ENCODE measurements around the gene TOP3B. TPM values are rescaled to one million over a fixed set of nuclear protein-coding genes. Genes with fewer than 3 reads are reported as not detected.
A peak's percentile ranks its signal among the peaks of the same experiment; 100 is the strongest.

The TOP3B gene
- polyA plus RNA-seq, 3 donors: 9.0 to 31.9 (median 9.5) TPM

DNA sequence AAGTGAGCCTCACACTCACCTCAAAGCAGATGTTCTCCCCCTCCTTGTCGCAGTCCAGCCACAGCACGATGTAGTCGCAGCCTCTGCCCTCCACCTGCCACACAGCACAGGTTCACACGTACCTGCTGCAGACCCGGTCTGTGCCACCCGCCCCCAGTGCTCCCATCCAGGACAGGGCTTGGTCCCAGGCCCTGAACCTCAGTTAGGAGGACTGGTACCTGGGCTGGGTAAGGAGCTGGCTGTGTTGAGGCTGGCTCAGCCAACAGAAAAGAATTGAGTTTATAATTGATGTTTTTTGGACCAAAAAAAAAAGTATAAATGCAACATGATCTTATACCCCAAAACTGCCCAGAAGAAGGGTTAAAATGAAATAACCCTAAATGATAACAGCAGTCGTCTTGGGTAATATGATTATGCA is 10.7 kb downstream of the TOP3B start:
- no peak overlapping the region for H3K4me2 ChIP-seq (replicated peaks; ENCODE audit: extremely low read depth, low read length, poor library complexity, severe bottlenecking)
- no peaks in the 10 kb centered on the region for H3K4me1 Mint-ChIP-seq
- no peak overlapping the region for H3K27ac ChIP-seq (ENCODE audit: low read depth in 1 of 2, low read length in 2 of 2)
- 100% methylated on average over 2 of the region's 7 CpGs for WGBS (ENCODE audit: insufficient coverage)
- TF ChIP-seq, protein P1, sequence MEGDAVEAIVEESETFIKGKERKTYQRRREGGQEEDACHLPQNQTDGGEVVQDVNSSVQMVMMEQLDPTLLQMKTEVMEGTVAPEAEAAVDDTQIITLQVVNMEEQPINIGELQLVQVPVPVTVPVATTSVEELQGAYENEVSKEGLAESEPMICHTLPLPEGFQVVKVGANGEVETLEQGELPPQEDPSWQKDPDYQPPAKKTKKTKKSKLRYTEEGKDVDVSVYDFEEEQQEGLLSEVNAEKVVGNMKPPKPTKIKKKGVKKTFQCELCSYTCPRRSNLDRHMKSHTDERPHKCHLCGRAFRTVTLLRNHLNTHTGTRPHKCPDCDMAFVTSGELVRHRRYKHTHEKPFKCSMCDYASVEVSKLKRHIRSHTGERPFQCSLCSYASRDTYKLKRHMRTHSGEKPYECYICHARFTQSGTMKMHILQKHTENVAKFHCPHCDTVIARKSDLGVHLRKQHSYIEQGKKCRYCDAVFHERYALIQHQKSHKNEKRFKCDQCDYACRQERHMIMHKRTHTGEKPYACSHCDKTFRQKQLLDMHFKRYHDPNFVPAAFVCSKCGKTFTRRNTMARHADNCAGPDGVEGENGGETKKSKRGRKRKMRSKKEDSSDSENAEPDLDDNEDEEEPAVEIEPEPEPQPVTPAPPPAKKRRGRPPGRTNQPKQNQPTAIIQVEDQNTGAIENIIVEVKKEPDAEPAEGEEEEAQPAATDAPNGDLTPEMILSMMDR (IDR thresholded peaks at IDR 0.05): no peak
- peaks cover 15% of the 10 kb centered on the region for H3K79me2 ChIP-seq (ENCODE audit: insufficient read depth, low read length)
- H3K27ac Mint-ChIP-seq: no peak overlapping the region
- H3K9ac ChIP-seq (ENCODE audit: insufficient read depth, low read length, poor library complexity, severe bottlenecking): no peak overlapping the region
- H3K9me3 Mint-ChIP-seq: no peaks in the 10 kb centered on the region
- H4K20me1 ChIP-seq (ENCODE audit: insufficient read depth, low read length): peaks cover 31% of the 10 kb centered on the region
- H3K9me3 ChIP-seq (replicated peaks in 1 of 2; ENCODE audit: control insufficient read depth in 1 of 2, insufficient read depth in 1 of 2, low read length in 2 of 2): no peaks in the 10 kb centered on the region
- no peaks in the 10 kb centered on the region for H3K27me3 Mint-ChIP-seq (ENCODE audit: low read depth in 3 of 3)
- peaks cover 80 to 96% of the 10 kb centered on the region in 2 donors for H3K36me3 ChIP-seq (replicated peaks in 1 of 2; ENCODE audit: control insufficient read depth in 1 of 2, insufficient read depth in 2 of 2, low read length in 2 of 2)
- H3K4me1 ChIP-seq (ENCODE audit: control insufficient read depth in 1 of 2, insufficient read depth in 2 of 2, low read length in 2 of 2): no peaks in the 10 kb centered on the region
- no peak for DNase-seq
- no peak overlapping the region for H3K4me3 Mint-ChIP-seq
- no peak overlapping the region for H2AFZ ChIP-seq (ENCODE audit: insufficient read depth, low read depth, low read length, poor library complexity, severe bottlenecking)
- H3K27me3 ChIP-seq (ENCODE audit: control insufficient read depth in 2 of 2, insufficient read depth in 2 of 2, low read length in 2 of 2): no peaks in the 10 kb centered on the region
- intact Hi-C loops (cut with micrococcal nuclease): no loop called here
- H3K4me3 ChIP-seq (replicated peaks in 1 of 3; ENCODE audit: low read depth in 2 of 3, low read length in 3 of 3): no peak overlapping the region
- H3K36me3 Mint-ChIP-seq: peaks cover 72 to 89% of the 10 kb centered on the region in 2 donors

DNA sequence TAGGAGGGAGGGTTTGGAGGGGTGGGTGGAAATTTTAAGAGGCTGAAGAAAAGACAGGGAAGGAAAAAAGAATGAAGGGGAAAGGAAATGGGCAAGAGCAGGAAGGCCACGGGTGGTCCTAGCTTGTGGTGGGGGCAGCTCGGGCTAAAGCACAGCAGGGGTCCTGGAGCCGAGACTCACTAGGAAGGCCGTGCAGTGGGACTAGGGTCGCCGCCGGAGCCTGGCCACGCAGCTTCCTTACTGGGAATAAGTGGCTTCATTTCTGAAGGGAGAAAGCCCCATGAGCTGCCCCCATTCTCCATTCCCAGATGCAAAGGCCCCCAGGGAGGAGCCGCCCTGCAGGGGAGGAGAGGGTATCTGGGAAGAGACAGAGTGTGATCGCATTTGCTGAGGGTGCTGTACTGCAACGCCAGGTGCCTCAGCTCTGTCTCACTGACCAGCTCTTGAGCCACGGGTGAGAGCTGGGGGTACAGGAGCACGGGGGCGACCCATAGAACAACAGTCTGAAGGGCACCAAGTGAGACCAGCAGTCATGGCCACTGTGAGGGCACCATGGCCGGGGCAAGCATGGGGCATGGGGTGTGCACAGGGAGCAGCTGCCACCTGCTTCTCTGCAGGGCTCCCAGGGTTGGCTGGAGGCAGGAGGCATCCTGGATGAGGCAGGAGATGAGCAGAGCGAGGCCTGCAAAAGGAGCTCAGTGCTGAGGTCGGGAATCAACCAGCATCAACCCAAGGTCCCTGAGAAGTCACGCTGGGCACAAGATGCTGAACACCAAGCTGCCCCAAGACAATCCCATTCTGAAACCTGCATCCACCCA is 11.6 kb downstream of the TOP3B start:
- TF ChIP-seq, protein P1 (IDR thresholded peaks at IDR 0.05): no peak
- H3K9ac ChIP-seq (ENCODE audit: insufficient read depth, low read length, poor library complexity, severe bottlenecking): no peak overlapping the region
- WGBS (ENCODE audit: insufficient coverage): 95% methylated on average over 13 of the region's 18 CpGs
- intact Hi-C loops (cut with micrococcal nuclease): no loop called here
- no peak for DNase-seq
- no peaks in the 10 kb centered on the region for H3K9me3 ChIP-seq (replicated peaks in 1 of 2; ENCODE audit: control insufficient read depth in 1 of 2, insufficient read depth in 1 of 2, low read length in 2 of 2)
- H3K4me2 ChIP-seq (replicated peaks; ENCODE audit: extremely low read depth, low read length, poor library complexity, severe bottlenecking): no peak overlapping the region
- H3K9me3 Mint-ChIP-seq: no peaks in the 10 kb centered on the region
- peaks cover 8% of the 10 kb centered on the region for H3K79me2 ChIP-seq (ENCODE audit: insufficient read depth, low read length)
- no peak overlapping the region for H3K27ac ChIP-seq (ENCODE audit: low read depth in 1 of 2, low read length in 2 of 2)
- H3K36me3 Mint-ChIP-seq: peaks cover 80 to 94% of the 10 kb centered on the region in 2 donors
- no peaks in the 10 kb centered on the region for H3K27me3 ChIP-seq (ENCODE audit: control insufficient read depth in 2 of 2, insufficient read depth in 2 of 2, low read length in 2 of 2)
- peak overlapping the region in 1 of 7 donors; percentile 48 for H3K27ac Mint-ChIP-seq
- no peaks in the 10 kb centered on the region for H3K4me1 ChIP-seq (ENCODE audit: control insufficient read depth in 1 of 2, insufficient read depth in 2 of 2, low read length in 2 of 2)
- H4K20me1 ChIP-seq (ENCODE audit: insufficient read depth, low read length): peaks cover 22% of the 10 kb centered on the region
- H3K4me3 ChIP-seq (replicated peaks in 1 of 3; ENCODE audit: low read depth in 2 of 3, low read length in 3 of 3): no peak overlapping the region
- no peaks in the 10 kb centered on the region for H3K4me1 Mint-ChIP-seq
- no peak overlapping the region for H3K4me3 Mint-ChIP-seq
- peaks cover 88 to 99% of the 10 kb centered on the region in 2 donors for H3K36me3 ChIP-seq (replicated peaks in 1 of 2; ENCODE audit: control insufficient read depth in 1 of 2, insufficient read depth in 2 of 2, low read length in 2 of 2)
- H2AFZ ChIP-seq (ENCODE audit: insufficient read depth, low read depth, low read length, poor library complexity, severe bottlenecking): no peak overlapping the region
- H3K27me3 Mint-ChIP-seq (ENCODE audit: low read depth in 3 of 3): no peaks in the 10 kb centered on the region
